Neural cell (in vitro differentiated cells): Measurements from ENCODE around the gene NUSAP1.

Source experiments
- CTCF ChIP-seq: fragments of 450-650 bp; IDR thresholded peaks from 2 replicates; pipeline ENCODE4 v1.5.1; 2014; ENCODE audit warnings: antibody characterized with exemption, mild to moderate bottlenecking, moderate library complexity; ENCODE audit not compliant: poor library complexity, severe bottlenecking
- RAD21 ChIP-seq: fragments of 450-650 bp; conservative IDR thresholded peaks from 2 replicates; pipeline ENCODE4 v1.6.1; 2014; ENCODE audit warnings: antibody characterized with exemption, mild to moderate bottlenecking, moderate library complexity
- TAF1 ChIP-seq: IDR thresholded peaks from 2 replicates; pipeline ENCODE4 v1.6.1; 2012; ENCODE audit warnings: low read depth

GRCh38 chr15:41367418-41367817 lies 34.7 kb downstream of the NUSAP1 start:
- TF ChIP-seq RAD21 (no peak), CTCF (no peak), TAF1 (no peak)
